IMR-90 (cell line): Measurements from ENCODE around the gene RPS6KA2. TPM values are rescaled to one million over a fixed set of nuclear protein-coding genes. Genes with fewer than 3 reads are reported as not detected.

ENCODE experiments used
- ATAC-seq: fragments of 200-7000 bp; cut with Tn5 transposase; 2 replicates; pipeline ENCODE4 v1.9.1; 2020; ENCODE audit warnings: low read depth, mild to moderate bottlenecking, moderate library complexity
- BruUV-seq: library from RNA; stranded (reverse); fragments of 400-500 nt; replicated peaks from 2 replicates; lab custom pipeline; 2021; lab: Mats Ljungman, UMichigan
- CTCF ChIA-PET: fragments of 300-600 bp; formaldehyde crosslinking; extraction: SDS; loops from one replicate; lab custom pipeline; 2021; ENCODE audit warnings: antibody characterized with exemption; lab: Yijun Ruan, JAX
- POLR2A ChIA-PET: fragments of 300-600 bp; sonication (Branson Sonifier 250); formaldehyde crosslinking; loops from one replicate; lab custom pipeline; 2022; ENCODE audit warnings: antibody characterized with exemption; ENCODE audit not compliant: unreplicated experiment; lab: Charles Lee
- DNase-seq: peaks from one replicate; pipeline ENCODE4 v3.0.0; 2013
- H2AFZ ChIP-seq: replicated peaks from 2 replicates; pipeline ENCODE3; 2013; ENCODE audit warnings: low read length, mild to moderate bottlenecking; ENCODE audit not compliant: poor library complexity
- H2AK5ac ChIP-seq: 2 replicates; pipeline ENCODE4 v1.6.1; 2013; ENCODE audit warnings: low read depth, low read length, inconsistent platforms
- H2AK9ac ChIP-seq: replicated peaks from 2 replicates; pipeline ENCODE3; 2013; ENCODE audit warnings: mild to moderate bottlenecking, low read depth, low read length, moderate library complexity; ENCODE audit not compliant: poor library complexity
- H2BK120ac ChIP-seq: 2 replicates; pipeline ENCODE4 v1.6.1; 2013; ENCODE audit warnings: low read depth, low read length, inconsistent platforms
- H2BK15ac ChIP-seq: 3 replicates; pipeline ENCODE4 v1.6.1; 2013; ENCODE audit warnings: low read depth, low read length, inconsistent platforms
- H2BK20ac ChIP-seq: 2 replicates; pipeline ENCODE4 v1.6.1; 2013; ENCODE audit warnings: low read depth, mild to moderate bottlenecking, inconsistent platforms, low read length, moderate library complexity
- H2BK5ac ChIP-seq: 2 replicates; pipeline ENCODE4 v1.6.1; 2013; ENCODE audit warnings: mild to moderate bottlenecking, low read depth, low read length, inconsistent platforms; ENCODE audit not compliant: poor library complexity, severe bottlenecking
- H3K14ac ChIP-seq: replicated peaks from 2 replicates; pipeline ENCODE4 v1.6.1; 2013; ENCODE audit warnings: low read depth, low read length, inconsistent platforms
- H3K18ac ChIP-seq: 2 replicates; pipeline ENCODE4 v1.6.1; 2013; ENCODE audit warnings: low read depth, low read length, control low read depth
- H3K23ac ChIP-seq: 2 replicates; pipeline ENCODE4 v1.6.1; 2013; ENCODE audit warnings: low read depth, low read length, inconsistent platforms
- H3K27ac ChIP-seq: 2 replicates; pipeline ENCODE4 v1.5.1; 2013; ENCODE audit warnings: mild to moderate bottlenecking, control low read depth, low read length; ENCODE audit not compliant: insufficient read depth
- H3K27me3 ChIP-seq: 2 replicates; pipeline ENCODE4 v1.6.1; 2013; ENCODE audit warnings: low read length; ENCODE audit not compliant: control insufficient read depth, insufficient read depth
- H3K36me3 ChIP-seq: 2 replicates; pipeline ENCODE4 v1.6.1; 2013; ENCODE audit warnings: low read length, mixed read lengths; ENCODE audit not compliant: control insufficient read depth, insufficient read depth
- H3K4ac ChIP-seq: 2 replicates; pipeline ENCODE4 v1.6.1; 2013; ENCODE audit warnings: low read depth, low read length, inconsistent platforms
- H3K4me1 ChIP-seq: 2 replicates; pipeline ENCODE4 v1.6.1; 2013; ENCODE audit warnings: low read length, mixed read lengths; ENCODE audit not compliant: control insufficient read depth, insufficient read depth
- H3K4me2 ChIP-seq: 2 replicates; pipeline ENCODE4 v1.6.1; 2013; ENCODE audit warnings: low read depth, mild to moderate bottlenecking, control low read depth, low read length, moderate library complexity
- H3K4me3 ChIP-seq: 2 replicates; pipeline ENCODE4 v1.5.1; 2013; ENCODE audit warnings: low read depth, mild to moderate bottlenecking, control low read depth, low read length, moderate library complexity; ENCODE audit not compliant: insufficient read depth
- H3K56ac ChIP-seq: 2 replicates; pipeline ENCODE4 v1.6.1; 2013; ENCODE audit warnings: low read length, inconsistent platforms; ENCODE audit not compliant: insufficient read depth; ENCODE audit errors: extremely low read depth
- H3K79me1 ChIP-seq, 2 experiments: 2 replicates each; pipeline ENCODE4 v1.6.1; 2013; ENCODE audit warnings: low read length in 2 of 2, inconsistent platforms in 1 of 2, low read depth in 1 of 2
- H3K9ac ChIP-seq: 2 replicates; pipeline ENCODE4 v1.6.1; 2013; ENCODE audit warnings: low read depth, low read length, control low read depth
- H3K9me1 ChIP-seq: 2 replicates; pipeline ENCODE4 v1.6.1; 2013; ENCODE audit warnings: low read length, inconsistent platforms; ENCODE audit not compliant: insufficient read depth
- H3K9me3 ChIP-seq: 2 replicates; pipeline ENCODE4 v1.6.1; 2013; ENCODE audit warnings: low read length; ENCODE audit not compliant: control insufficient read depth, insufficient read depth
- H4K20me1 ChIP-seq: 2 replicates; pipeline ENCODE4 v1.6.1; 2013; ENCODE audit warnings: low read length, inconsistent platforms; ENCODE audit not compliant: insufficient read depth
- H4K5ac ChIP-seq: 2 replicates; pipeline ENCODE4 v1.6.1; 2013; ENCODE audit warnings: mild to moderate bottlenecking, low read depth, low read length, control low read depth
- H4K8ac ChIP-seq, 2 experiments: 2 replicates each; pipeline ENCODE4 v1.6.1; 2013; ENCODE audit warnings: low read depth in 2 of 2, low read length in 2 of 2, control low read depth in 1 of 2, inconsistent platforms in 1 of 2
- H4K91ac ChIP-seq: 2 replicates; pipeline ENCODE4 v1.6.1; 2013; ENCODE audit warnings: low read depth, low read length, inconsistent platforms; ENCODE audit not compliant: insufficient read depth
- CTCF ChIP-seq: conservative IDR thresholded peaks from 2 replicates; pipeline ENCODE4 v1.5.1; 2012; ENCODE audit warnings: mild to moderate bottlenecking, low read depth, low read length, improper control_type of control experiment
- POLR2A ChIP-seq: IDR thresholded peaks from 2 replicates; pipeline ENCODE4 v1.6.1; 2012; ENCODE audit warnings: mild to moderate bottlenecking, low read depth, low read length
- WGBS, 2 experiments: methylation state at CpG; one replicate each; pipeline versions ENCODE4 v1.1.5 to v1.1.7; 2013; ENCODE audit warnings: missing lambda C conversion rate in 2 of 2; ENCODE audit not compliant: insufficient read length in 1 of 2; ENCODE audit errors: extremely low coverage in 2 of 2; 5-methylcytosine and 5-hydroxymethylcytosine counted together
- dilution Hi-C: fragments of 300-500 bp; cut with HindIII; formaldehyde crosslinking; loops from one replicate; pipeline ENCODE4 v1.14.3; 2018; ENCODE audit warnings: low sequenced_read_pairs; ENCODE audit not compliant: unreplicated experiment
- in situ Hi-C: fragments of 300-500 bp; cut with MboI; formaldehyde crosslinking; loops from 3 replicates; pipeline ENCODE4 v1.14.3; 2019; ENCODE audit warnings: low sequenced_read_pairs, inconsistent platforms, mixed read lengths
- intact Hi-C: fragments of 100-400 bp; cut with micrococcal nuclease; formaldehyde crosslinking; loops from 2 replicates; pipeline ENCODE4 v1.10.0; 2022
- polyA plus RNA-seq, 3 experiments: library from polyadenylated mRNA; depleted of rRNA; stranded (reverse); fragments of >200 nt; gene quantifications; 2 replicates each; pipeline ENCODE4 v1.2.3, GENCODE V29; 2012; ENCODE audit warnings: low replicate concordance in 1 of 3
- total RNA-seq: library from RNA; depleted of rRNA; stranded (reverse); fragments of >200 nt; gene quantifications from 2 replicates; pipeline ENCODE4 v1.2.3, GENCODE V29; 2012

RPS6KA2 gene
- total and polyA plus RNA-seq, 2 of the 4 experiments (the other 2 are of a cell fraction) = 26.9 to 31.3 TPM

- H2AK9ac ChIP-seq = no peak overlapping the region
- TF ChIP-seq CTCF (peak; percentile 13; the same call in 1 of the 2 replicates), POLR2A (no peak)
- no peak overlapping the region for H3K27ac ChIP-seq
- peaks cover 50% of the 10 kb centered on the region for H3K36me3 ChIP-seq
- H2AK5ac ChIP-seq = peak overlapping the region; percentile 57; the same call in 1 of the 2 replicates
- H3K9me3 ChIP-seq = no peaks in the 10 kb centered on the region
- ATAC-seq (peak; percentile 13), DNase-seq (peak; percentile 32)
- WGBS, 2 experiments = 88% methylated on average over 9 of the region's 11 CpGs; no CpG with 5 or more reads in 1 of the 2 experiments
- H3K23ac ChIP-seq = 0 out of 2 replicates have a peak overlapping the region, but pooled peaks have one; percentile 8
- no peak overlapping the region for H3K9ac ChIP-seq
- peak overlapping the region; percentile 60 for H2BK20ac ChIP-seq
- H3K56ac ChIP-seq = 0 out of 2 replicates have a peak overlapping the region, but pooled peaks have one; percentile 16
- H3K4ac ChIP-seq = peak overlapping the region; percentile 12; the same call in 1 of the 2 replicates
- H2BK15ac ChIP-seq = peak overlapping the region; percentile 9; the same call in 1 of the 3 replicates
- in situ Hi-C loops (no loop called here), dilution Hi-C loops (no loop called here), intact Hi-C loops (loop anchor here (5.0 kb wide), 1 partner anchor 162 kb away; the partner anchor contains the start of gene RPS6KA2)
- H4K5ac ChIP-seq = no peak overlapping the region
- no peak overlapping the region for H2BK5ac ChIP-seq
- H4K20me1 ChIP-seq = peaks cover 7% of the 10 kb centered on the region
- peak overlapping the region; percentile 50 for H4K91ac ChIP-seq
- H3K79me1 ChIP-seq = no peaks in the 10 kb centered on the region
- H4K8ac ChIP-seq = peak overlapping the region in 1 of 2 experiments; percentile 61; a peak in 3 of 4 replicates
- peaks cover 2% of the 10 kb centered on the region; the same call in 1 of the 2 replicates for H3K4me1 ChIP-seq
- peaks cover 18% of the 10 kb centered on the region for H3K9me1 ChIP-seq
- H3K4me2 ChIP-seq = no peak overlapping the region
- H3K18ac ChIP-seq = no peak overlapping the region
- no peak overlapping the region for H3K4me3 ChIP-seq
- H3K14ac ChIP-seq = no peak overlapping the region
- H3K27me3 ChIP-seq = no peaks in the 10 kb centered on the region
- peak overlapping the region; percentile 49; the same call in 1 of the 2 replicates for H2BK120ac ChIP-seq
- ChIA-PET CTCF (interaction anchor here (1.0 kb wide), 1 partner anchor 47 kb away, joined by 3 read pairs; no protein-coding TSS in a partner anchor), POLR2A (no interaction called here)
- no peak overlapping the region for H2AFZ ChIP-seq
- BruUV-seq = no TSS peak
Observed at GRCh38 chr6:166465671-166466087, 161.4 kb downstream of the RPS6KA2 start.
